ENCODE measurements around the gene TSSK6. TPM values are rescaled to one million over a fixed set of nuclear protein-coding genes. Genes with fewer than 3 reads are reported as not detected.

The TSSK6 gene
- total RNA-seq, 3 donors from 2014 or later: 0.96 to 2.9 (median 2.3) TPM

DNA sequence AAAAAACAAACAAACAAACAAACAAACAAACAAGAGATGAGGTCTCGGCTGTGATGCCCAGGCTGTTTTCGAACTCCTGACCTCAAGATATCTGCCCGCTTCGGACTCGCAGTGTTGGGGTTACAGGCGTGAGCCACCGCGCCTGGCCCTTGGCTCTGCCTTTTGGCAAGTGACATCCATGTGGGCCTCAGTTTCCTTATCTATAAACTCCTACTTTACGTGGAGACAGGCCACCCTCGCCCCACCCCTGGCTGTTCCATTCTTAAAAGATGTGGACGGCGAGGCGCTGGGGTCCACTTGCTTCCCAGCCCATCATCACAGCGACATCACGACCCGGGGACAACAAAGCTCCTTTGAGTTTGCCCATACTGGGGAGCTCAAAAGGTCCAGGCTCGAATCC is 1.7 kb downstream of the TSSK6 start:
- Histone ChIP-seq H3K27me3 (no peaks in the 10 kb centered on the region), H3K36me3 (no peaks in the 10 kb centered on the region), H3K4me3 (peak overlapping the region; percentile 6 to 85 (median 23)), H3K4me1 (peaks cover 0 to 5% of the 10 kb centered on the region in 2 donors), H3K27ac (no peak overlapping the region), H3K9me3 (no peaks in the 10 kb centered on the region)
- DNase-seq (ENCODE audit: low spot score in 2 of 2): no peak
- intact Hi-C loops (cut with DNase I; ENCODE audit: low total_unique reads): no loop called here
- TF ChIP-seq POLR2AphosphoS5 (IDR thresholded peaks at IDR 0.05) (no peak), POLR2A (IDR thresholded peaks at IDR 0.05) (no peak)
- TF ChIP-seq, protein P1, sequence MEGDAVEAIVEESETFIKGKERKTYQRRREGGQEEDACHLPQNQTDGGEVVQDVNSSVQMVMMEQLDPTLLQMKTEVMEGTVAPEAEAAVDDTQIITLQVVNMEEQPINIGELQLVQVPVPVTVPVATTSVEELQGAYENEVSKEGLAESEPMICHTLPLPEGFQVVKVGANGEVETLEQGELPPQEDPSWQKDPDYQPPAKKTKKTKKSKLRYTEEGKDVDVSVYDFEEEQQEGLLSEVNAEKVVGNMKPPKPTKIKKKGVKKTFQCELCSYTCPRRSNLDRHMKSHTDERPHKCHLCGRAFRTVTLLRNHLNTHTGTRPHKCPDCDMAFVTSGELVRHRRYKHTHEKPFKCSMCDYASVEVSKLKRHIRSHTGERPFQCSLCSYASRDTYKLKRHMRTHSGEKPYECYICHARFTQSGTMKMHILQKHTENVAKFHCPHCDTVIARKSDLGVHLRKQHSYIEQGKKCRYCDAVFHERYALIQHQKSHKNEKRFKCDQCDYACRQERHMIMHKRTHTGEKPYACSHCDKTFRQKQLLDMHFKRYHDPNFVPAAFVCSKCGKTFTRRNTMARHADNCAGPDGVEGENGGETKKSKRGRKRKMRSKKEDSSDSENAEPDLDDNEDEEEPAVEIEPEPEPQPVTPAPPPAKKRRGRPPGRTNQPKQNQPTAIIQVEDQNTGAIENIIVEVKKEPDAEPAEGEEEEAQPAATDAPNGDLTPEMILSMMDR (IDR thresholded peaks at IDR 0.05): no peak

DNA sequence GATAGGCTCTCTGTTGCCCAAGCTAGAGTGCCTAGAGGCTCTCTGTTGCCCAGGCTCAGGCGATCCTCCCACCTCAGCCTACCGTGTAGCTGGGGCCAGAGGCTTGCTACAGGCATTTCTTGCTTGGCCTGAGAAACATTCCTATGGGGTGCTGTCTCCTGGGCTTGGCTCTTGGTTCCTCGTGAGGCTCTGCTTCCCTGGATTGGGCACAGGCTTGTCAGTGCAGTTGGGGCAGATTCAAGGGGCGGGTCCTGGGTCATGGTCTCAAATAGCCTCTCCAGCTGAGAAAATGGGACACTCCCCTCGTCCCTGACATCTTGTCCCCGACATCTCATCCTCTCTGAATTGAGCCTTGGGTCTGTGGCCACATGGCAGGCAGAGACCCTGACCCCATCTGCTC is 4.9 kb downstream of the TSSK6 start:
- intact Hi-C loops (cut with DNase I; ENCODE audit: low total_unique reads): no loop called here
- no peak for DNase-seq (ENCODE audit: low spot score in 2 of 2)
- Histone ChIP-seq H3K27ac (no peak overlapping the region), H3K4me1 (no peaks in the 10 kb centered on the region), H3K27me3 (no peaks in the 10 kb centered on the region), H3K9me3 (no peaks in the 10 kb centered on the region), H3K4me3 (no peak overlapping the region), H3K36me3 (no peaks in the 10 kb centered on the region)
- TF ChIP-seq POLR2A (IDR thresholded peaks at IDR 0.05) (no peak), POLR2AphosphoS5 (IDR thresholded peaks at IDR 0.05) (no peak)
- TF ChIP-seq, protein P1 (IDR thresholded peaks at IDR 0.05): no peak

DNA sequence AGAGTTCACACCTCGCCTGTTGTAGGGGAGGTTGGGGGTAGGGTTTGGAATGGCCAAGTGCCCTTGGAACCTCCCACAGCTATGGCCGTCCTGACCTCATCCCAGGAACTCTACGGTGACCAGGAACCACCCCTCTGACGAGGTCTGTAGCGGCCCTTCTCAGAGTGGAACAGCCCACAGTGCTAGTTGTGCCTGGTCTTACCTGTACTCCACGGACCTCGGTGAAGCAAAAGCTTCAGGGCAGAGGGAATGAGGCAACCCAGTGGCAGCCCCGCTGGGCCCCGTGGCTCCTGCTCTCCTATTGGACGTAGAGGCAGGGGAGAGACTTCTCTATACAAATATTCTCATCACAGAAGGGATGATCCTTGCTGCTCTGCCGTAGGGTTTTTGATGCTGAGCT is 7.1 kb downstream of the TSSK6 start:
- H3K9me3 ChIP-seq: no peaks in the 10 kb centered on the region
- no peaks in the 10 kb centered on the region for H3K27me3 ChIP-seq
- H3K27ac ChIP-seq: no peak overlapping the region
- DNase-seq (ENCODE audit: low spot score in 2 of 2): no peak
- H3K4me1 ChIP-seq: no peaks in the 10 kb centered on the region
- H3K36me3 ChIP-seq: no peaks in the 10 kb centered on the region
- TF ChIP-seq POLR2AphosphoS5 (IDR thresholded peaks at IDR 0.05) (no peak), POLR2A (IDR thresholded peaks at IDR 0.05) (no peak)
- TF ChIP-seq, protein P1 (IDR thresholded peaks at IDR 0.05): no peak
- no peak overlapping the region for H3K4me3 ChIP-seq
- intact Hi-C loops (cut with DNase I; ENCODE audit: low total_unique reads): loop anchor here (2.0 kb wide), 1 partner anchor 53 kb away; no protein-coding TSS in a partner anchor

DNA sequence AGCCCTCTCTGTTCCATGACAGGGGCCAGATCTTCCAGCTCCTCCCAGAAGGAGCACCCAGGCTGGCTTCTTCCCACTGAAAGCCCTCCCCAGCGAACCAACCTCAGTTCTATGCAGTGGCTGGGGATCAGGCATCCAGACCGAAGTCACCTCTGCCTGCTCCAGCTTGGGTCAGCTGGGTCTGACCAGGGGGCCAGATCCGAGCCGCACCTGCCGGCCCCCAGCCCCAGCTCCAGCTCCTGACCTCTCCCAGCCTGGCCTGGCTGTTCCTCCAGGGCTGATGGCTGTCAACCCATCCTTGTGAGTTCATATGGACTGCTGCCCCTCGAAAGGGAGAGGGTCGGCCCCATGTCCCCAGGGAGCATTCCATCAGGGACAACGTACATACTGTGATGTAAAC is 8.0 kb downstream of the TSSK6 start:
- H3K27ac ChIP-seq: no peak overlapping the region
- no peaks in the 10 kb centered on the region for H3K9me3 ChIP-seq
- no peaks in the 10 kb centered on the region for H3K27me3 ChIP-seq
- peaks cover 5% of the 10 kb centered on the region for H3K36me3 ChIP-seq
- TF ChIP-seq, protein P1 (IDR thresholded peaks at IDR 0.05): no peak
- TF ChIP-seq POLR2A (IDR thresholded peaks at IDR 0.05) (no peak), POLR2AphosphoS5 (IDR thresholded peaks at IDR 0.05) (no peak)
- intact Hi-C loops (cut with DNase I; ENCODE audit: low total_unique reads): no loop called here
- H3K4me1 ChIP-seq: no peaks in the 10 kb centered on the region
- no peak overlapping the region for H3K4me3 ChIP-seq
- DNase-seq (ENCODE audit: low spot score in 2 of 2): no peak

DNA sequence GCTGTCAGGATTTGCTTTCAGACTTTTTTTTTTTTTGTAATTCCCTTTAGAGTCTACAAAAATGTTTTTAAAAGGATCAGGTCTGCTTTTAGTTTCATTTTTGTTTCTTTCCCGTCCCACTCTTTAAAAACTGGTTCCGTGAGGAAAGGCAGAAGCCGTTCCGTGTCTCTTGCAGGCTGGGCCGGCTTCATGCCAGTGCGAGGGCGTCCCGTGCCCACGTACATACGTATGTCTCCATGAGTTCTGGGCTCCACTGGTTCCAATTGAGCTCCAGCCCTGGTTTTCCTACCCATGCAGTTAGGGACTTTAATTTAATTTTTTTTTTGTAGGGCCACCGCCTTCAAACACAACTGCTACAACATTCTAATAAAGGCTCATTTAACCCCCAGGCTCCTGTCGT is 8.8 kb downstream of the TSSK6 start:
- Histone ChIP-seq H3K27ac (peak overlapping the region in 1 of 2 donors; percentile 5), H3K36me3 (peaks cover 13% of the 10 kb centered on the region)

More for the DNA sequence above, 8.8 kb downstream of the TSSK6 start:
- Histone ChIP-seq H3K27me3 (no peaks in the 10 kb centered on the region), H3K4me1 (no peaks in the 10 kb centered on the region), H3K9me3 (no peaks in the 10 kb centered on the region), H3K4me3 (peak overlapping the region in 2 of 3 donors; percentile 48 to 59)
- intact Hi-C loops (cut with DNase I; ENCODE audit: low total_unique reads): no loop called here
- no peak for DNase-seq (ENCODE audit: low spot score in 2 of 2)
- no peak for TF ChIP-seq POLR2A (IDR thresholded peaks at IDR 0.05)
- TF ChIP-seq, protein P1 (IDR thresholded peaks at IDR 0.05): no peak
- TF ChIP-seq POLR2AphosphoS5 (IDR thresholded peaks at IDR 0.05): no peak
